HL-60 (cell line): ENCODE results near the gene SMARCAL1.

Source experiments
- DNase-seq, 2 experiments: peaks; one replicate each; pipeline ENCODE4 v3.0.0-alpha.2; 2010 to 2020; ENCODE audit warnings: low read depth in 1 of 2, low spot score in 1 of 2
- H3K27ac ChIP-seq: fragments of 250-450 bp; sonication (Bioruptor Pico); replicated peaks from 2 replicates; pipeline ENCODE4 v1.5.1; 2020; ENCODE audit warnings: mild to moderate bottlenecking, moderate library complexity
- H3K27me3 ChIP-seq: fragments of 250-450 bp; sonication (Bioruptor Pico); 2 replicates; pipeline ENCODE4 v1.5.1; 2021; ENCODE audit warnings: mild to moderate bottlenecking, moderate library complexity; ENCODE audit not compliant: insufficient read depth, poor library complexity, severe bottlenecking
- H3K4me3 ChIP-seq: replicated peaks from 2 replicates; pipeline ENCODE4 v1.5.1; 2011; ENCODE audit warnings: mild to moderate bottlenecking, control low read depth, low read length; ENCODE audit not compliant: insufficient read depth
- GABPA ChIP-seq: IDR thresholded peaks from 2 replicates; pipeline ENCODE4 v1.6.1; 2012; ENCODE audit warnings: low read depth
- POLR2AphosphoS5 ChIP-seq: IDR thresholded peaks from 2 replicates; pipeline ENCODE4 v1.6.1; 2012; ENCODE audit warnings: low read depth
- REST ChIP-seq: IDR thresholded peaks from 2 replicates; pipeline ENCODE4 v1.6.1; 2012; ENCODE audit warnings: low read depth; ENCODE audit not compliant: insufficient replicate concordance
- SPI1 ChIP-seq: IDR thresholded peaks from 2 replicates; pipeline ENCODE4 v1.6.1; 2012; ENCODE audit warnings: low read depth, mild to moderate bottlenecking, borderline replicate concordance
- TF ChIP-seq, protein P1 (sequence below): IDR thresholded peaks from one replicate; pipeline ENCODE4 v1.5.1; 2011; ENCODE audit warnings: low read length, control low read depth, inconsistent platforms; ENCODE audit not compliant: insufficient read depth

Gene SMARCAL1

GRCh38 chr2:216430811-216431530, 18.7 kb downstream of the SMARCAL1 start:
- Histone ChIP-seq H3K27me3 (no peaks in the 10 kb centered on the region), H3K27ac (no peak overlapping the region), H3K4me3 (no peak overlapping the region)
- TF ChIP-seq SPI1 (no peak), GABPA (no peak), POLR2AphosphoS5 (no peak), REST (no peak)
- TF ChIP-seq, protein P1, sequence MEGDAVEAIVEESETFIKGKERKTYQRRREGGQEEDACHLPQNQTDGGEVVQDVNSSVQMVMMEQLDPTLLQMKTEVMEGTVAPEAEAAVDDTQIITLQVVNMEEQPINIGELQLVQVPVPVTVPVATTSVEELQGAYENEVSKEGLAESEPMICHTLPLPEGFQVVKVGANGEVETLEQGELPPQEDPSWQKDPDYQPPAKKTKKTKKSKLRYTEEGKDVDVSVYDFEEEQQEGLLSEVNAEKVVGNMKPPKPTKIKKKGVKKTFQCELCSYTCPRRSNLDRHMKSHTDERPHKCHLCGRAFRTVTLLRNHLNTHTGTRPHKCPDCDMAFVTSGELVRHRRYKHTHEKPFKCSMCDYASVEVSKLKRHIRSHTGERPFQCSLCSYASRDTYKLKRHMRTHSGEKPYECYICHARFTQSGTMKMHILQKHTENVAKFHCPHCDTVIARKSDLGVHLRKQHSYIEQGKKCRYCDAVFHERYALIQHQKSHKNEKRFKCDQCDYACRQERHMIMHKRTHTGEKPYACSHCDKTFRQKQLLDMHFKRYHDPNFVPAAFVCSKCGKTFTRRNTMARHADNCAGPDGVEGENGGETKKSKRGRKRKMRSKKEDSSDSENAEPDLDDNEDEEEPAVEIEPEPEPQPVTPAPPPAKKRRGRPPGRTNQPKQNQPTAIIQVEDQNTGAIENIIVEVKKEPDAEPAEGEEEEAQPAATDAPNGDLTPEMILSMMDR = no peak
- no peak for DNase-seq

DNA sequence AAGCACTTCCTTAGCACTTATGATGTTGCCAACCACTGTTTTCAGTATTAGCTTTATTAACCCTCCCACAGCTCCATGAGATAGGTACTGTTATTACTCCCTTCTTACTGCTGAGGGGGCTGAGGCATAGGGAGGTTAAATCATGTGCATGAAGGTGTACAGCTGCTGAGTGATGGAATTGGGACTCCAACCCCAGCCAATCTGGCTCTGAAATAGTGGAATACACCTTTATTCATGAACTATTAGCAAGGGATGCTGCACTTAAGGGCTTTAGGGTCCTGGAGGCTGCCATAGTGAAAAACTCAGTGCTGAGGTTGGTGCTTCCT, 19.2 kb downstream of the SMARCAL1 start:
- TF ChIP-seq REST = no peak
- TF ChIP-seq, protein P1 = no peak
- TF ChIP-seq POLR2AphosphoS5 = no peak
- TF ChIP-seq SPI1 = no peak
- no peak for TF ChIP-seq GABPA
- H3K27me3 ChIP-seq = no peaks in the 10 kb centered on the region
- no peak for DNase-seq
- no peak overlapping the region for H3K27ac ChIP-seq
- no peak overlapping the region for H3K4me3 ChIP-seq

GRCh38 chr2:216436383-216436782, 24.1 kb downstream of the SMARCAL1 start:
- no peak overlapping the region for H3K4me3 ChIP-seq
- DNase-seq = no peak
- no peaks in the 10 kb centered on the region for H3K27me3 ChIP-seq
- TF ChIP-seq GABPA = no peak
- TF ChIP-seq, protein P1 = no peak
- no peak for TF ChIP-seq POLR2AphosphoS5
- no peak for TF ChIP-seq REST
- no peak for TF ChIP-seq SPI1
- H3K27ac ChIP-seq = no peak overlapping the region
